Activated CD8-positive, alpha-beta memory T cell treated with anti-CD3 and anti-CD28 coated beads for 48 hours (primary cell): Measurements from ENCODE around the gene SRPK3.
"Not testable (repeated sequence)": the region's sequence is repeated elsewhere in the genome, so short reads cannot be mapped to it uniquely, and the experiment has no call there.

ENCODE experiments used
- DNase-seq, 3 experiments: peaks; one replicate each; pipeline ENCODE4 v3.0.0-alpha.2; 2020; ENCODE audit warnings: low read depth in 2 of 3, low spot score in 2 of 3

Gene SRPK3, protein sequence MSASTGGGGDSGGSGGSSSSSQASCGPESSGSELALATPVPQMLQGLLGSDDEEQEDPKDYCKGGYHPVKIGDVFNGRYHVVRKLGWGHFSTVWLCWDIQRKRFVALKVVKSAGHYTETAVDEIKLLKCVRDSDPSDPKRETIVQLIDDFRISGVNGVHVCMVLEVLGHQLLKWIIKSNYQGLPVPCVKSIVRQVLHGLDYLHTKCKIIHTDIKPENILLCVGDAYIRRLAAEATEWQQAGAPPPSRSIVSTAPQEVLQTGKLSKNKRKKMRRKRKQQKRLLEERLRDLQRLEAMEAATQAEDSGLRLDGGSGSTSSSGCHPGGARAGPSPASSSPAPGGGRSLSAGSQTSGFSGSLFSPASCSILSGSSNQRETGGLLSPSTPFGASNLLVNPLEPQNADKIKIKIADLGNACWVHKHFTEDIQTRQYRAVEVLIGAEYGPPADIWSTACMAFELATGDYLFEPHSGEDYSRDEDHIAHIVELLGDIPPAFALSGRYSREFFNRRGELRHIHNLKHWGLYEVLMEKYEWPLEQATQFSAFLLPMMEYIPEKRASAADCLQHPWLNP

DNA sequence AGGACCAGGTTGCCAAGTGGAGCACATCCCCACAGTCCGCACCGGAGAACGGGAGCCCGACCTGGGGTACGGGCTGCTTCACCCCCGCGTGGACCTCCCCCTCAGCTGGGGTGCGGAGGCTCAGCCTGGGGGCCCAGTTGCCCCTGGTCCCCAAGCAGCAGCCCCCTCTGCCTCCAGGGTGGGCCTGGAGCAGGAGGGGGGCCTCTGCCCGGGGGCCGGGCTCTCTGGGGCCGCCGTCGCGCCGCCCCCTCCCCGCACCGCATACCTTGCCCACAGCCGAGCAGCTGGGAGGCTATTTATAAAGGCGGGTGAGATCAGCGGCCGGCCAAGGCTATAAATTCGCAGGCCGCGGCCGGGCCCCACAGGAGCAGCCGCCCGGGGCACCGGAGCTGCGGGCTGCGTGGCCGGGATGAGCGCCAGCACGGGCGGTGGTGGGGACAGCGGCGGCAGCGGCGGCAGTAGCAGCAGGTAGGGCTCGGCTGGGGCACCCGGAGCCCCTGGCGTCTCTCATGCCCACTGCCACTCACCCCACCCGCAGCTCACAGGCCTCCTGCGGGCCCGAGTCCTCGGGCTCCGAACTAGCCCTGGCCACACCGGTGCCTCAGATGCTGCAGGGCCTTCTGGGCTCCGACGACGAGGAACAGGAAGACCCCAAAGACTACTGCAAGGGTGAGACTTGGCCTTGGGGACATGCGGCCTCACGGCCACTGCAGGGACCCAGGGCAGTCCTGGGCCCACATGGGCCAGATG lies at the start of gene SRPK3:
SRPK3 (plus strand) TSS at position 364 of the 750 bp plus-strand sequence; CDS start at position 410, 46 bp downstream.
- DNase-seq = no peak

DNA sequence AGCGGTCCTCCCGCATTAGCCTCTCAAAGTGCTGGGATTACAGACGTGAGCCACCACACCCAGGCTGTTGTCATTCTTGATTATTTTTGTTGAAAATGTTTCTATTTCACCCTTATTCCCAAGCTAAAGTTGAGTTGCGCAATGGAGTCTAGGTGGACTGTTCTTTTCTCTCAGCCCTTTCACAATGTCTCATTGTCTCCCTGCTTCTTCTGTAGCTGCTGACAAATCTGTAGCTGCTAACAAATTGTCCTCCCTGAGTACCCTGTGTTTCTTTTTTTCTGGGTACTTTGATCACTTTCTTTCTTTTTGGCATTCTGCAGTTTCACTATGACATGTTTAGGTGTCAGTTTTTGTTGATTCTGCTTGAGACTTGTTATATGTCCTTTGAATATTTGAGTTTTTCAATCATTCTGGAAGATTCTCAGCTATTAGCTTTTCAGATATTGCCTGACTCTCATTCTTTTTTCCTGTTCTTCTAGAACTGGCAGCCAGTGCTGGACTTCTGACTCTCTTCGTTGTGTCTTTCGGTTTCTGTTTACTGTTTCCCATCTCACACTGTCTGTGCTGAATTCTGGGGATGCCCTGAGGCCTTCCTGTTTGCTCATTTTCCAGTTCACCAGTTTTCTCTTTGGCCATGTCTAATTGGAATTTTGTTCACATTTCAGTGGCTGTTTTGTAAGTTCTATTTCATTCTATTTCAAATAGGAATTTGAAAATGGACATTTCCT lies 49.6 kb upstream of the SRPK3 start:
- no peak for DNase-seq

DNA sequence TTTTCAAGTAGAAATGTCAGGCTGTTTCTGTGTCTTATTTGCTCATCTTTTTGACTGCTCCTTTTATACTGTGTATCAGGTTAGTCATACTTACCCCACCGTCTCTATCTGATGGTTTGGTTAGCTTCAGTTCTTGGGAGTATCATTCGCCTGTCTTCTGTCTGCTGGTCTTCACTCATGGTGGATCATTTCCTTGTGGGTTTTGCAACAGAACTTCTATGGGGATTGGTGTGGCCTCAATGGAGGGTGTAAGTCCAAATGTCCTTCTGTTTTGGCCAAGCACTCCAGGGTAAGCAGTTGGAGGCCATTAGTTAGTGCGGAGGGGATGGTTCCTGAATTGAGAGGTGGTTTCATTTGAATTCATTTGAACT lies 49.0 kb upstream of the SRPK3 start:
- DNase-seq = no peak

DNA sequence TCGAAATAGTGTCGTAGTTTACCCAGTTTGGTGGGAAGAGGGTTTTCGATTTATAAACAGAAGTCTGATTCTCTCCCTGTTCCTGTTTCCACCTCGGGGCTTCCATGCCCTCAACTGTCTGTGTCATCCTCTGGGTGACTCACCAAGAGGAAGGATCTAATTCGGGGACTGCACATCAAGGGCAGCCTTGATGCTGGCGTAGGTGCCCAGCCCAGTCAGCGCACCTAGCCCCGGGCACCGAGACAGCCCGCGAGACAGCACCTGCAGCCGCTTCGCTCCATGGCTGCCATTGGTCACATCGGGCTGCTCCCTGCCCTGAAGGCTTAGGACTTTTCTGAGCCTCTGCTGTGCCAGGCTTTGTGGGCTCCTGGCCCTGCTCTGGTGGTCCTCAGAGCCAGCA lies 48.4 kb upstream of the SRPK3 start:
- no peak for DNase-seq

DNA sequence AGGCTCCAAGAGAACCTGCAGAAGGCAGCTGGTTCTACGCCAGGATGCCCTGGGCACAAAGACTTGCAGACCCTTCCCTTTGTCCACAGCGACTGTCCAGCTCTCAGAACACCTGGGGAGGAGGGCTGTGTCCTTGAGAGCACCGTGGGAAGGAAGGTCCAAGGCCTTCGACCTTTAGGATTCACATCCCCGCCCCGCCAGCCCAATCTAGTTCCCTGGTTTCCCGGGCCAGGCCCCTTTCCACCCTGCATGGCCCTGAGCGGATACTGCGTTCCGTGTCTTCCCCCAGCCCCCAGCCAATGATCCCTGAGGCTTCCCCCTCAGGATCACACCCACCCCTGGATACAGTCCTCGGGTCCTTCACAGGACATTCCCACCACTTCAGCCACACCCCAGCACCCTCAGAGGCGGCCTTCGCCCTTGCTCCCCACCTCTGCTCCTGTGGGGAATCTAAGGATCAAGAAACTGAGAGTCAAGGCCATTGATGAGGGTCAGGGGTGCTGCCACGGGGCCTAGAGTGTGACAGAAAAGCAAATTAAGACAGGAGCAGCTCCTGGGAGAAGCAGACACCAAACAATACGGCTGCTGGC lies 47.1 kb upstream of the SRPK3 start:
- no peak for DNase-seq

DNA sequence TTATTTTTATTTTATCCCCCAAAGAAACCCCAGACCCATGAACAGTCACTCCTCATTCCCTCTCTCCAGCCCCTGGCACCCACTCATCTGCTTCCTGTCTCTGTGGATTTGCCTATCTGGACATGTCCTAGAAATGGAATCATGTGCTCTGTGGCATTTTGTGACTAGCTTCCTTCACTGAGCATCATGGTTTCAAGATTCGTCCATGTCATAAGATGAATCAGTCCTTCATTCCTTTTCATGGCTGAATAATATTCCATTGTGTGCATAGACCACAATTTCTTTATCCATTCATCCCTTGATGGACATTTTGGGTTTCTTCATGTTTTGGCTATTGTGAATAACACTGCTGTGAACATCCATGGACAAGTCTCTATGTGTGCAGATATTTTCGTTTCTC lies 46.0 kb upstream of the SRPK3 start:
- no peak for DNase-seq

DNA sequence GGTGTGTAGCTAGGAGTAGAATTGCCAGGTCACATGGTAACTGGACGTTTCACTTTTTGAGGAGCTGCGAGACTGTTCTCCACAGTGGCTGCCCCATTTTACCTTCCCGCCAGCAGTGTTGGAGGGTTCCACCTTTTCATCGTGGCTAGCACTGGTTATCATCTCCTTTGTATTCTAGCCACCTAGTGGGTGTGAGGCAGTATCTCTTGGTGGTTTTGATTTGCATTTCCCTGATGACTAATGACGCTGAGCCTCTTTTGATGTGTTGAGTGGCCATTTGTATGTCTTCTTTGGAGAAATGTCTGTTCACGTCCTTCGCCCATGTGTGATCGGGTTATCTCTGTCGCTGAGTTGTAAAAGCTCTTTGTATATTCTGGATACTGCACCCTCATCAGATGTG lies 45.6 kb upstream of the SRPK3 start:
- no peak for DNase-seq

DNA sequence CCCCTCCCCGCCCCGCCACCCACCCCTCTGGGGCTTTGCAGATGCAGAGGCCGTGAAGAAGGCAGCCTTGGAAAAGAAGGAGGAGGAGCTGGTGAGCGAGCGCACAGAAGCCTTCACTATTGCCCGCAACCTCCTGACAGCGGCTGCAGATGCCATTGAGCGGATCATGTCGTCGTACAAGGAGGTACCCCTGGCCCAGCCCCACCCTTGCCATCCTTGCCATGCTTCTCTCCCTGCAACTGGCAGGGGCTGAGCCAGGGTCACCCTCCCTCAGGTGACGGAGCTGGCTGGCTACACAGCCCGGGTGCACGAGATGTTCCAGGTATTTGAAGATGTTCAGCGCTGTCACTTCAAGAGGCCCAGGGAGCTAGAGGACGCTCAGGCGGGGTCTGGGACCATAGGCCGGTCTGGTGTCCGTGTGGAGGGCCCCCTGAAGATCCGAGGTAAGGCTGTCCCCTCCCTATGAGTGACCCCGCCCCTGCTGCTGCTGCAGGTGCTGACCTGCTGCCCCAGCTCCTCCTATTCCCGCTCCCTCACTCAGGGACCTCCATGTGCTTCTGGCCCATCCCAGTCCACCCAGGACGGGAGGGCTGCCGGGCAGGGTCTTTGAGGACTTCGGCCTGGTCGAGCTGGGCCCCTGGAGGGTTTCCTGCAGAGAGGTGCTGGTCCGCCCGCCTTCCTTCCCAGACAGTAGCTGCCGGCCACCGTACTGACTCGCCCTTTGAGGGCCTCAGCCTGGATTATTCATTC lies 44.6 kb upstream of the SRPK3 start:
- no peak for DNase-seq

DNA sequence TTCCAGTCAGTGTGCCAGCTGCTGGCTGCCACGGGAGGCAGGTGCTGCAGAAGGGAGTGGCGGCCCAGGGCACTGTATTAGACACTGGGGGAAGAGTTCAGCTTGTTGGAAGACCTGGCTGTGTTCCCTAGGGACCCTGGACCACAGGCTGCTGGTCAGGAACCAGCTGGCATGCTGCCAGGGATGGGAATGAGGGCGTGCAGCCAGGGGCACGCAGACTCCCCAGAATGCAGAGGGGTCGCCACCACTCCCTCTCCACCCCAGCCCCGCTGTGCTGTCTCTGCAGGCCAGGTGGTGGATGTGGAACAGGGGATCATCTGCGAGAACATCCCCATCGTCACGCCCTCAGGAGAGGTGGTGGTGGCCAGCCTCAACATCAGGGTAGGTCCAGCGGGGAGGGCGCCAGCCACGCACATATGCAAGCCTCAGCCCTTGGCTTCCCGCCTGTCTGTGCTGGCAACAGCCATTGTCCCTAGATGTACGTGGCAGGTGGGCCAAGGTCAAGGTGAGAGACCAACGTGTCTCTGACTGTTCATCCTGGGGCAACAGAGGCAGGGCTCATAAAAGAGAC lies 43.9 kb upstream of the SRPK3 start:
- DNase-seq = no peak

DNA sequence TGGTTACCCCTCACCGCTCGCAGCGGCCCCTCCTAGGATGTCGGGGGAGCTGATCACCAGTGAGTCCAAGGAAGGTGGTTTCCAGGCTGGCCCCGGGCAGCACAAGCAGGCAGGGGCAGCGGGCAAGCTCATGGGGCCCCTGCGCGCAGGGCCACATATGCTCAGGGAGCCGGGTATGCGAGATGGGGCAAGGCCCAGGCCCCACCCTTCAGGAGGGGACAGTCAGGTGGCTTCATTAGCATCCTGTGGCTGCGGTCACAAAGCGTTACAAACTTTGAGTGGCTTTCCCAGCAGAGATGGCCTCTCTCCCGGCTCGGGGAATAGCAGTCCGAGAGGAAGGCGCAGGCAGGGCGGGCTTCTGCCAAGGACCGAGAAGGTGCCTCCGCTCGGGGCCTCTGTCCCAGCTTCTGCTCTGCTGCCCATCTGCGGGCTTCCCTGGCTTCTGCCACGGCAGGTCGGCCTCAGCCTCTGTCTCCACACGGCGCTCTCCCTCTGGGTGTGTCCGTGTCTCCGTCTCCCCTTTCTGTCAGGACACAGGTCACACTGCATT lies 42.7 kb upstream of the SRPK3 start:
- no peak for DNase-seq

DNA sequence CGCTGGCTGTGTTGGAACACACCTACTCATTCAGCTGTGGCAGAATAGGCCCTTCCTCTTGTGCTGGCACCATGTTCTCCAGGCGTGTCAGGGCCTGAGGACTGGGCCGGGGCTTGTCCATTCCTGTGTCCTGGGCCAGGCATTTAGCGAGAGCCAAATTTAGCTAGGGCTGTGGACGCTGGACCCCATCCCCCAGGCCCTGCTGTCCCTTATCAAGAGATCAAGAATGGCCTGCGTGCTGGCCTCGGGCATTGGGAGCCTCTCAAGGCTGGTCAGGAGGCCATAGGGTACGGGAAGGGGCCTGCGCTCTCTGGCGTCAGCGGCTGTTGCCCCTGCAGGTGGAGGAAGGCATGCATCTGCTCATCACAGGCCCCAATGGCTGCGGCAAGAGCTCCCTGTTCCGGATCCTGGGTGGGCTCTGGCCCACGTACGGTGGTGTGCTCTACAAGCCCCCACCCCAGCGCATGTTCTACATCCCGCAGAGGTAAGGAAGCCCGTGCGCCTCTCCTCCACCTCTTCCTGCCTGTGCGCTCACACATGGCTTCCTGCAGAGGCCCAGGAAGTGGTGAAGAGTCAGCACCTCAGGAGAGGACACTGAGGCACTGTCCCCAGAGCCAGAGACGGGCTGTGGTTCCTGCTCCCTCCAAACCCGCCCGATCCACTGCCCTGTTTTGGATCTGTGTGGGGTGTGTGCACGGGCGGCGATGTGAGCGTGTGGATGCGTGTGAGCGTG lies 40.9 kb upstream of the SRPK3 start:
- DNase-seq = no peak

DNA sequence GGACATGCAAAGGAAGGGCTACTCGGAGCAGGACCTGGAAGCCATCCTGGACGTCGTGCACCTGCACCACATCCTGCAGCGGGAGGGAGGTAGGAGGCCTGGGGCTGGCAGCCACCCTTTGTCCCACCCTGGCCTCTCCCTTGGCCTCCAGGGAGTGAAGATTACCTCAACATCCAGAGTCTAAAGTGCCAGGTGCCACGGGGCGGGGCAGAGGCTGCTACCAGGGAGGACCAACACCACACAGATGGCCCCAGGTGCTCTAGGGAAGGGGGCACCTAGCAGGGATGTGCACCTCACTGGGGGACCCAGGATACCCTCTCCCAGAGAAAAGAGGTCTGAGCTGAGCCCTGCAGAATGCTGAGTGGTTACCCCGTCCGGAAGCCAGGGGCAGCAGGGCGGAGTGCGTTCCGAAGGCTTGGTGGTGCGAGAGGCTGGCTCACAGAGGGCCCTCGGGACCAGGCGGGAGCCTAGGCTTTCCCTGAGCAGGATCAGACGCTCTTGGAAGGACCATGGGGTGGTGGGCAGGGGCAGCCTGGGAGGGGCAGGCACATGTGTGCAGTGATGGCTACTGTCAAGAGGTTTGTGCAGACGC lies 40.1 kb upstream of the SRPK3 start:
- no peak for DNase-seq

DNA sequence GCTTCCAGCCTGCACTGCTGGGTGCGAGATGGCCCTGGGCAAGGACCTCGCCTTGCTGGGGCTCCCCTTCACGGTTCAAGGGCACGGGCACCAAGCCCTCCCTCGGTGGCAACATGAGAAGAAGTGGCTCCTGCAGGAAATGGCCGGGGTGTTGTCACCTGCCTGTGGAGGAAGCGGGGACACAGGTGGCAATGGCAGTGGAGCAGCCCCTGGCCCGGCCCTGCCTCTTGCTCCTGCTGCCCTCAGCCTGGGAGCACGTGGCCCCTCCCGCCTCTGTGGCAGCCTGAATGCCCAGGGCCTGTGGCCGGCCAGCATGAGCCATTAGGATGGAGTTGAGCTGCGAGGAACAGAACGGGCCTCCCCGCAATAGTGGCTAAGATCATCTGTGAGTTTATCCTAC lies 39.4 kb upstream of the SRPK3 start:
- DNase-seq = no peak

DNA sequence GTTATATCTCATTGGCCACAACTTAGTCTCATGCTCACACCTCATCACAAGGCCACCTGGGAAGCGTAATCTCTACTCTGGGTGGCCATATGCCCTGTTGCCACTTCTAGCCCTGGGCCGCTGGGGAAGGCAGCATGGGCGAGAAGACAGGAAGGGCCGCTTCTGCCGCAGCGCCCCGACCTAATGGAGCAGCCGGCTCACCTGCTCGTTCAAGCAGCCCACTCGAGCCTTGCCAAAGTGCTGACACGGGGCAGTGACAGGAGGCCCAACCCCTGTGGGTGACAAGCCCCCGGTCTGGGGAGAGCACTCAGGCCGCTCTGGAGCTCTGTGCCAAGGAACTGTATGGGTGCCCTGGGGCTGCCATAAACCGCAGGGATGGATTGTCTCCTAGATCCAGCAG lies 38.7 kb upstream of the SRPK3 start:
- not testable (repeated sequence) for DNase-seq

DNA sequence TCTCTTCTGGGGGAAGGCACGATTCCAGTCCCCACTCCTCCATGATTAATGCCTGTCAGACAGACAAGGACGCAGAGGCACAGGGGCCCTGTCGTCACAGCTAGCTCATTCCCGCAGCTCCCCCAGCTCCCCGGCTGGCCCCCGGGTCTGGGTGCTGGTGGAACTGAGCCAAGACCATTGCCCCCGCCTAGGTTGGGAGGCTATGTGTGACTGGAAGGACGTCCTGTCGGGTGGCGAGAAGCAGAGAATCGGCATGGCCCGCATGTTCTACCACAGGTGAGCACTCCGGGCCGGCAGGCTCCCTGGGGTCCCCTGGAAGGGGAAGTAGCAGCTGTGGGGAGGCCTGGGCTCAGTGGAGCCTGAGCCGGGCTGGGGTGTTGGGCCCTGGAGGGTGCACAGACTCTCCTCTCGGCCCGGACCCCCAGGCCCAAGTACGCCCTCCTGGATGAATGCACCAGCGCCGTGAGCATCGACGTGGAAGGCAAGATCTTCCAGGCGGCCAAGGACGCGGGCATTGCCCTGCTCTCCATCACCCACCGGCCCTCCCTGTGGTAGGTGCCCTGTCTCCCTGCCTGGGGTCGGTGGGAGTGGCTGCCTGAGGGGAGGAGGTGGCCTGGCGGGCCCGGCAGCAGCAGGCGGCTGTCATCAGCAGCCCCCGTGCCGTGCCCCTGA lies 37.9 kb upstream of the SRPK3 start:
- not testable (repeated sequence) for DNase-seq

DNA sequence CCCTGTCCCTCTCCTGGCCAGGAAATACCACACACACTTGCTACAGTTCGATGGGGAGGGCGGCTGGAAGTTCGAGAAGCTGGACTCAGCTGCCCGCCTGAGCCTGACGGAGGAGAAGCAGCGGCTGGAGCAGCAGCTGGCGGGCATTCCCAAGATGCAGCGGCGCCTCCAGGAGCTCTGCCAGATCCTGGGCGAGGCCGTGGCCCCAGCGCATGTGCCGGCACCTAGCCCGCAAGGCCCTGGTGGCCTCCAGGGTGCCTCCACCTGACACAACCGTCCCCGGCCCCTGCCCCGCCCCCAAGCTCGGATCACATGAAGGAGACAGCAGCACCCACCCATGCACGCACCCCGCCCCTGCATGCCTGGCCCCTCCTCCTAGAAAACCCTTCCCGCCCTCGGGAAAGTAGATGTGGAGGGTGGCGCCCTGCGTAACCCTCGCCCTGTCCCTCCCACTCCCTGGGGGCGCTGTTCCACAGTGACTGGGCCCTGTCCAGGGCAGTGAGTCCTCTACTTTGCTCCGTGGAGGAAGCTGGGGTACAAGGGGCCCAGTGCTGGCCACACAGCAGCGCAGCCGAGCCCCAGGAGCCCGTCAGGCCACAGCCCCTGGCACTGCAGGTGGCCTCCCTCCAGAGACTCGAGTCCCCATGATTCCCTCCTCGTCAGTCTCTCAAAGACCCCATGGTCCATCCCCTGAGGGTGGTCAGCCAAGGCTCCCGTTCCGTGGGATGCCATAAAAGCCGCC lies 37.2 kb upstream of the SRPK3 start:
- DNase-seq = not testable (repeated sequence)

DNA sequence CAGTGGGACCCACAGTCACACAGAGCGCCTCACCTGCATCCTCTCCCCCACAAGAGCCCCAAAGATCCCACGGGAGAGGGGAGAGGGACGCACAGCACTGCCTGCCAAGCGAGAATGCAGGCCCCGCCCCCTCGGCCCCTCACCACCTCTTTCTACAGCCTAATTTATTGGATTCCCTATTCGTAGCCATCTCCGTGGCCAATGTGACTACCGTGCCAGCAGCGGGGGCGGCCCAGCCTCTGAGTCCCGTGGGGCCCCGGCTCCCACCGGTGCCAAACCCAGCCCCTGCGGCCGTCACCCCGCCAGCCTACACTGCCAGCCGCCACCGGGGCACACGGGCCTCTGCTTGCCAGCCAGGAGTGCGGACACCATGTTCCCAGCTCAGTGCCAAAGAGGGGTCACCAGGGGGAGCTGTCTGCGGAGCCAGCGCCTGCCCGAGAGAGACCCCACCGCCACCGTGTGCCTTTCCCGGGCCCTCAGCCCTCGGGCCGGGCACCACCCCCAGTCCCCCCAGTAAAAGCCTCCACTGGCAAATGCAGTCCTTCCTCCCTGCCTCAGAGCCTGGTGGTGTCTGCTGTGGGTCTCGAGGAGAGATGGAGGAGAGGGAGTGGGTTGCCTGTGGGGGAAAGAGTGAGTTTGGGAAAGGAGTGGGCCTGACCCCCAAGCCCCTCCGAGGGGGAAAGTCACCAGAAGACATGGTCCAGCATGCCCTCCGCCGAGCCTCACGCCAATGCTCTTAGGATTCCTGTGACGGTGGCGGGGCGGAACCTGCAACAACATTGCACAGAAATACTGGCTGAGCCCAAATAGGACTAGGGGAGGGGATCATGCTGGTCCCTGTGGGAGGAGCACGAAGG lies 36.4 kb upstream of the SRPK3 start:
- no peak for DNase-seq
